Kidney (tissue), 14 donors: ENCODE data around the gene TRIL. TPM values are rescaled to one million over a fixed set of nuclear protein-coding genes. Genes with fewer than 3 reads are reported as not detected.
A peak's percentile ranks its signal among the peaks of the same experiment; 100 is the strongest.

Experiments used
- DNase-seq, 5 donors: peaks; one replicate each; pipeline ENCODE4 v3.0.0-alpha.2; 2013 to 2020
- FAIRE-seq: peaks from 2 replicates; lab custom pipeline; 2012; peaks lifted over from hg19 to GRCh38; lab: Jason Lieb, UNC
- H3K27ac ChIP-seq, 2 donors: one replicate each; pipeline ENCODE4 v1.7.0; 2013; ENCODE audit warnings: low read depth in 2 of 2, low read length in 2 of 2, inconsistent platforms in 1 of 2
- H3K27me3 ChIP-seq: one replicate; pipeline ENCODE4 v1.7.1; 2013; ENCODE audit warnings: low read length, inconsistent platforms; ENCODE audit not compliant: control insufficient read depth, insufficient read depth
- H3K36me3 ChIP-seq, 3 donors: one replicate each; pipeline versions ENCODE4 v1.7.0 to v1.7.1; 2013; ENCODE audit warnings: low read length in 3 of 3, control low read depth in 1 of 3, inconsistent platforms in 1 of 3; ENCODE audit not compliant: insufficient read depth in 3 of 3, control insufficient read depth in 2 of 3
- H3K4me1 ChIP-seq, 3 donors: one replicate each; pipeline versions ENCODE4 v1.7.0 to v1.7.1; 2013; ENCODE audit warnings: low read length in 3 of 3, inconsistent platforms in 1 of 3, low read depth in 1 of 3; ENCODE audit not compliant: control insufficient read depth in 2 of 3, insufficient read depth in 2 of 3
- H3K4me3 ChIP-seq, 3 donors: one replicate each; pipeline versions ENCODE4 v1.7.0 to v1.8.1; 2013; ENCODE audit warnings: low read length in 3 of 3, control low read depth in 1 of 3, inconsistent platforms in 1 of 3
- H3K9ac ChIP-seq, 3 donors: one replicate each; pipeline versions ENCODE4 v1.7.0 to v1.7.1; 2013; ENCODE audit warnings: low read length in 3 of 3, control low read depth in 1 of 3, inconsistent platforms in 1 of 3
- H3K9me3 ChIP-seq, 3 donors: one replicate each; pipeline versions ENCODE4 v1.7.0 to v1.7.1; 2013; ENCODE audit warnings: low read length in 3 of 3, control low read depth in 1 of 3, inconsistent platforms in 1 of 3; ENCODE audit not compliant: control insufficient read depth in 2 of 3, insufficient read depth in 1 of 3
- intact Hi-C: fragments of 100-400 bp; cut with DNase I; formaldehyde crosslinking; loops from one replicate; pipeline ENCODE4 v1.11.1; 2022
- polyA plus RNA-seq: library from polyadenylated mRNA; stranded (reverse); fragments of 350-450 nt; fragmentation: Illumina TruSeq; extraction: RNeasy Lipid Tissue Mini Kit (QIAGEN cat#74804); gene quantifications from one replicate; pipeline ENCODE4 v1.2.3, GENCODE V29; 2014; ENCODE audit warnings: low read depth, low replicate concordance; ENCODE audit not compliant: insufficient read depth
- total RNA-seq: library from RNA; stranded (reverse); fragmentation: NEBNext Ultra II Directional; extraction: Animal tissue kit (Norgen Biotek cat#: 25700); gene quantifications from one replicate; pipeline ENCODE4 v1.2.1, GENCODE V29; 2021
- TF ChIP-seq, protein P1 (sequence below): IDR thresholded peaks from 3 replicates; pipeline ENCODE4 v1.5.1; 2012; ENCODE audit warnings: mild to moderate bottlenecking, moderate library complexity, borderline replicate concordance; ENCODE audit not compliant: insufficient read depth; ENCODE audit errors: extremely low read depth
- donor health status: control.
- donor health status: control.
- donor health status: control.
- donor health status: control.
- donor health status: control.
- donor health status: DM: yes; HTN: yes; CAD: no.
- donor health status: Normal renal cell carcinoma (clear cell type).

TRIL gene
- total and polyA plus RNA-seq, 2 donors from 2014 or later, result 4.2 to 6.1 TPM

DNA sequence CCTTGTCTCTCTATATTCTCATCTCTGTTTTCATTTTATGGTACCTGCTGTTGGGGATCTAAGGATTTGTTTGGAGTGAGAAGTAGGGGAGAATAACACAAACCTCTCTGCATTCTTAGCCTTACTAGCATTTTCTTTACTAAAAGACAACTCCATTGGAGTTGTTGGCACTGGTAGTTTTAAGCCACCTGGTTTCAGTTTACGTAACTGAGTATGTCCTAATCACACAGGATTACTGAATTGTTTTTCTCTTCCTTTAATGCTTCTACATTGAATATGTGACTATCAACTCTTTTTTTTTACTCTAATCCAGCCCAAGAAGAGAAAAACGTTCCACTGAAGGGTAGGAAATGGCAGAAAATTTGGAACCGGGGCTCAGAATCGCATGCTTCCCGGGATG, 30.0 kb upstream of the TRIL start:
- H3K36me3 ChIP-seq, result no peaks in the 10 kb centered on the region
- TF ChIP-seq, protein P1, sequence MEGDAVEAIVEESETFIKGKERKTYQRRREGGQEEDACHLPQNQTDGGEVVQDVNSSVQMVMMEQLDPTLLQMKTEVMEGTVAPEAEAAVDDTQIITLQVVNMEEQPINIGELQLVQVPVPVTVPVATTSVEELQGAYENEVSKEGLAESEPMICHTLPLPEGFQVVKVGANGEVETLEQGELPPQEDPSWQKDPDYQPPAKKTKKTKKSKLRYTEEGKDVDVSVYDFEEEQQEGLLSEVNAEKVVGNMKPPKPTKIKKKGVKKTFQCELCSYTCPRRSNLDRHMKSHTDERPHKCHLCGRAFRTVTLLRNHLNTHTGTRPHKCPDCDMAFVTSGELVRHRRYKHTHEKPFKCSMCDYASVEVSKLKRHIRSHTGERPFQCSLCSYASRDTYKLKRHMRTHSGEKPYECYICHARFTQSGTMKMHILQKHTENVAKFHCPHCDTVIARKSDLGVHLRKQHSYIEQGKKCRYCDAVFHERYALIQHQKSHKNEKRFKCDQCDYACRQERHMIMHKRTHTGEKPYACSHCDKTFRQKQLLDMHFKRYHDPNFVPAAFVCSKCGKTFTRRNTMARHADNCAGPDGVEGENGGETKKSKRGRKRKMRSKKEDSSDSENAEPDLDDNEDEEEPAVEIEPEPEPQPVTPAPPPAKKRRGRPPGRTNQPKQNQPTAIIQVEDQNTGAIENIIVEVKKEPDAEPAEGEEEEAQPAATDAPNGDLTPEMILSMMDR, result no peak
- no peak overlapping the region for H3K27ac ChIP-seq
- H3K4me1 ChIP-seq, result peaks cover 0 to 12% (median 3%) of the 10 kb centered on the region in 3 donors
- intact Hi-C loops, result no loop called here
- DNase-seq, result no peak
- H3K4me3 ChIP-seq, result no peak overlapping the region
- H3K9ac ChIP-seq, result no peak overlapping the region
- no peaks in the 10 kb centered on the region for H3K27me3 ChIP-seq
- no peaks in the 10 kb centered on the region for H3K9me3 ChIP-seq
- FAIRE-seq, result no peak

DNA sequence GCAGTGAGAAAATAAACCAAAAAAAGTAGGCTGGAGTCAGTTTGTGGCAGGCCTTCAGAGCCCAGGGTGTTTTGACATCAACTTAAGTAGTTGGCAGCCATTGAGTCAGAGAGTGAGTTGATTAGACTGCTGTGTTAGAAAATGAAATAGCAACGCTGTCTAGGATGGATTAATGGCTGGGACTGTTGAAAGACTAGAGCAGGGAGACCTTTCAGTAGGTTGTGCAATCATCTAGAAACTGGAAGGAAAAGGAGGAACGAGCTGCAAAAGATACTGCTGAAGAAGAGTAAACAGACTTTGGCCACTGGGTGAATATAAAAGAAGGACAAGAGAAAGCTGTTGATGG, 28.6 kb upstream of the TRIL start:
- intact Hi-C loops, result no loop called here
- DNase-seq (peak in 2 of 5 donors; percentile 32 to 52), FAIRE-seq (no peak)
- Histone ChIP-seq H3K36me3 (no peaks in the 10 kb centered on the region), H3K9ac (no peak overlapping the region), H3K27me3 (no peaks in the 10 kb centered on the region), H3K4me1 (peaks cover 0 to 12% (median 3%) of the 10 kb centered on the region in 3 donors), H3K4me3 (no peak overlapping the region), H3K9me3 (no peaks in the 10 kb centered on the region), H3K27ac (no peak overlapping the region)
- TF ChIP-seq, protein P1, result no peak

DNA sequence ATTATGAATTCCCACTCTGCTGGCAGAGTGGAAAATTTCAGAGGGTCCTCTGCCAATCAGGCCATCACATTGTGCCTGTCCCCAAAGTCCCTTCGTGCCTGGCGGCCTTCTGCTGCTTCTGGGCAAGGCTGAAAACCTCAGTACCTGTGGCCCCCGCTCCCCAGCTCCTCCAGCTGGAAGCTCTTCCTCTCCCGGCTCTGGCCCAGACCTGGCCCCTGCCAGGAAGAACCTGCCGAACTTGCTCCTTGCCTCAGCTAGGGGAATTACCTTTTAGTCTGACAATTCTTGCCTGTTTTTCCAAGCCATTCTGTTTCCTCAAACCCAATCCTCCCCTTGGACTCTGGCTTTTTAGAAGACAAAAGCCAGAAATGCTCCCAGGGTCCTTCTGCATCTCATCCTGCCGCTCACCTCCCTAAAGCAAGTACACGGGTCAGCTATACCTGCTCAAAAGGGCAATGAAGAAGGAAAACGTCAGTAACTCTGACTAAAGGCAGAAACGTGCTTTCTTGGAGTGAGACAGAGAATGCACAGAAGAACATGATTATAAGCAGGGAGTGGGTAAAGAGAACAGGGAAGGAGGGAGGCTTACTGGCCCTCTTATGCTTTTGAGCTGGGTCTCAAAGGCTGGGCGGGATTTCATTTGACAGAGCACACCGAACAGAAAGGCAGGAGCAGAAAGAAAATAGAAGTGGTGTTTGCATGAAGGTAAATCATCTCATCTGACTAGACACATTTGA, 28.1 kb upstream of the TRIL start:
- intact Hi-C loops, result no loop called here
- DNase-seq, result peak in 1 of 5 donors; percentile 69
- no peak overlapping the region for H3K4me3 ChIP-seq

More for the DNA sequence above, 28.1 kb upstream of the TRIL start:
- H3K9me3 ChIP-seq, result no peaks in the 10 kb centered on the region
- no peak overlapping the region for H3K27ac ChIP-seq
- no peak for FAIRE-seq
- no peaks in the 10 kb centered on the region for H3K27me3 ChIP-seq
- H3K9ac ChIP-seq, result no peak overlapping the region
- no peaks in the 10 kb centered on the region for H3K36me3 ChIP-seq
- peaks cover 0 to 12% (median 3%) of the 10 kb centered on the region in 3 donors for H3K4me1 ChIP-seq
- TF ChIP-seq, protein P1, result no peak
